Neural progenitor cell (in vitro differentiated cells): ENCODE measurements around the gene TUBB2B.

Source experiments
- CTCF ChIP-seq: fragments of 200-600 bp; sonication (generic); IDR thresholded peaks from 2 replicates; pipeline ENCODE4 v1.5.1; 2017; ENCODE audit warnings: antibody characterized with exemption, mild to moderate bottlenecking
- EZH2 ChIP-seq: fragments of 200-600 bp; sonication (generic); IDR thresholded peaks from 2 replicates; pipeline ENCODE4 v1.6.1; 2017; ENCODE audit warnings: antibody characterized with exemption, mild to moderate bottlenecking, moderate library complexity
- EZH2phosphoT487 ChIP-seq: fragments of 200-600 bp; sonication (generic); IDR thresholded peaks from 2 replicates; pipeline ENCODE4 v1.6.1; 2017; ENCODE audit warnings: antibody characterized with exemption

GRCh38 chr6:3188262-3188661 is 39.2 kb downstream of the TUBB2B start:
- TF ChIP-seq CTCF (no peak), EZH2 (no peak), EZH2phosphoT487 (no peak)
